WTC11 (cell line): Measurements from ENCODE around the gene PLPPR1. TPM values are rescaled to one million over a fixed set of nuclear protein-coding genes. Genes with fewer than 3 reads are reported as not detected.

Experiments
- ATAC-seq: fragments of 200-7000 bp; cut with Tn5 transposase; 2 replicates; pipeline ENCODE4 v1.10.0; 2021; ENCODE audit warnings: mild to moderate bottlenecking, moderate library complexity
- CTCF ChIA-PET: fragments of 300-600 bp; sonication (Branson Sonifier 250); formaldehyde crosslinking; loops from one replicate; lab custom pipeline; 2021; ENCODE audit warnings: antibody characterized with exemption; lab: Charles Lee
- POLR2A ChIA-PET: fragments of 350-600 bp; sonication (Branson Sonifier 250); formaldehyde crosslinking; loops from one replicate; lab custom pipeline; 2021; ENCODE audit warnings: antibody characterized with exemption; lab: Charles Lee
- DNase-seq: peaks from one replicate; pipeline ENCODE4 v3.0.0; 2021; ENCODE audit warnings: low spot score
- H3K27ac Mint-ChIP-seq: 2 replicates; pipeline ENCODE4 v1.8.0; 2021; ENCODE audit warnings: mixed read lengths
- H3K27me3 Mint-ChIP-seq: 2 replicates; pipeline ENCODE4 v1.8.0; 2021; ENCODE audit warnings: low read depth, mild to moderate bottlenecking, moderate library complexity, mixed read lengths
- H3K36me3 Mint-ChIP-seq: 2 replicates; pipeline ENCODE4 v1.8.0; 2021; ENCODE audit warnings: mixed read lengths
- H3K4me1 Mint-ChIP-seq: 2 replicates; pipeline ENCODE4 v1.8.0; 2022; ENCODE audit warnings: mixed read lengths
- H3K4me3 Mint-ChIP-seq: 2 replicates; pipeline ENCODE4 v1.8.0; 2021; ENCODE audit warnings: mild to moderate bottlenecking, moderate library complexity, mixed read lengths
- H3K9me3 Mint-ChIP-seq: 2 replicates; pipeline ENCODE4 v1.8.0; 2021; ENCODE audit warnings: mixed read lengths
- ATF1 ChIP-seq: sonication (generic); formaldehyde crosslinking; IDR thresholded peaks from 2 replicates; pipeline ENCODE4 v1.8.1; 2023; ENCODE audit warnings: mild to moderate bottlenecking, moderate library complexity, missing genetic modification reagents
- FOXK1 ChIP-seq: sonication (generic); formaldehyde crosslinking; IDR thresholded peaks from 2 replicates; pipeline ENCODE4 v1.8.0; 2022; ENCODE audit warnings: mild to moderate bottlenecking, moderate library complexity, missing genetic modification reagents
- FOXP1 ChIP-seq: sonication (generic); formaldehyde crosslinking; IDR thresholded peaks from 2 replicates; pipeline ENCODE4 v1.8.0; 2022; ENCODE audit warnings: missing genetic modification reagents, mild to moderate bottlenecking, moderate library complexity, borderline replicate concordance
- IRF2 ChIP-seq: sonication (generic); formaldehyde crosslinking; IDR thresholded peaks from 2 replicates; pipeline ENCODE4 v1.8.0; 2022; ENCODE audit warnings: low read depth, missing genetic modification reagents, borderline replicate concordance
- MXD4 ChIP-seq: fragments of 250-450 bp; sonication (Bioruptor Pico); IDR thresholded peaks from 2 replicates; pipeline ENCODE4 v1.8.0; 2021; ENCODE audit warnings: mild to moderate bottlenecking, moderate library complexity, borderline replicate concordance
- NR1H2 ChIP-seq: sonication (generic); formaldehyde crosslinking; IDR thresholded peaks from 2 replicates; pipeline ENCODE4 v1.9.0; 2021; ENCODE audit warnings: mild to moderate bottlenecking, moderate library complexity, missing genetic modification reagents
- NR2C2 ChIP-seq: sonication (generic); formaldehyde crosslinking; IDR thresholded peaks from 2 replicates; pipeline ENCODE4 v1.8.0; 2022; ENCODE audit warnings: mild to moderate bottlenecking, missing genetic modification reagents
- RELA ChIP-seq: sonication (generic); formaldehyde crosslinking; IDR thresholded peaks from 2 replicates; pipeline ENCODE4 v1.8.1; 2022; ENCODE audit warnings: missing genetic modification reagents, mild to moderate bottlenecking, borderline replicate concordance
- RORB ChIP-seq: fragments of 250-450 bp; sonication (Bioruptor Pico); IDR thresholded peaks from 2 replicates; pipeline ENCODE4 v1.9.0; 2021; ENCODE audit warnings: mild to moderate bottlenecking
- TEAD1 ChIP-seq: sonication (generic); formaldehyde crosslinking; IDR thresholded peaks from 2 replicates; pipeline ENCODE4 v1.8.0; 2022; ENCODE audit warnings: mild to moderate bottlenecking, missing genetic modification reagents
- TP53 ChIP-seq: sonication (generic); formaldehyde crosslinking; IDR thresholded peaks from 2 replicates; pipeline ENCODE4 v1.8.1; 2023; ENCODE audit warnings: mild to moderate bottlenecking, missing genetic modification reagents
- ZNF121 ChIP-seq: sonication (generic); formaldehyde crosslinking; IDR thresholded peaks from 2 replicates; pipeline ENCODE4 v1.8.0; 2023; ENCODE audit warnings: missing genetic modification reagents
- ZNF232 ChIP-seq: sonication (generic); formaldehyde crosslinking; IDR thresholded peaks from 2 replicates; pipeline ENCODE4 v1.8.0; 2022; ENCODE audit warnings: mild to moderate bottlenecking, missing genetic modification reagents
- total RNA-seq: library from RNA; stranded (reverse); gene quantifications from 3 replicates; pipeline ENCODE4 v1.2.3, GENCODE V29; 2021
- TF ChIP-seq, protein P1 (sequence below): sonication (generic); formaldehyde crosslinking; IDR thresholded peaks from 2 replicates; pipeline ENCODE4 v1.8.0; 2023; ENCODE audit warnings: missing genetic modification reagents
- TF ChIP-seq, protein P2 (sequence below): sonication (generic); formaldehyde crosslinking; IDR thresholded peaks from 2 replicates; pipeline ENCODE4 v1.8.1; 2023; ENCODE audit warnings: mild to moderate bottlenecking, missing genetic modification reagents, moderate library complexity
- TF ChIP-seq, protein P3 (sequence below): sonication (generic); formaldehyde crosslinking; IDR thresholded peaks from 2 replicates; pipeline ENCODE4 v1.8.1; 2022; ENCODE audit warnings: mild to moderate bottlenecking, moderate library complexity, missing genetic modification reagents
- TF ChIP-seq, protein P4 (sequence below): fragments of 250-450 bp; sonication (Bioruptor Pico); IDR thresholded peaks from 2 replicates; pipeline ENCODE4 v1.9.0; 2021; ENCODE audit warnings: mild to moderate bottlenecking, borderline replicate concordance
- TF ChIP-seq, protein P5 (sequence below): sonication (generic); formaldehyde crosslinking; IDR thresholded peaks from 2 replicates; pipeline ENCODE4 v1.8.0; 2023; ENCODE audit warnings: mild to moderate bottlenecking, missing genetic modification reagents
- TF ChIP-seq, protein P6 (sequence below): sonication (generic); formaldehyde crosslinking; IDR thresholded peaks from 2 replicates; pipeline ENCODE4 v1.8.1; 2023; ENCODE audit warnings: mild to moderate bottlenecking, missing genetic modification reagents, borderline replicate concordance
- TF ChIP-seq, protein P7 (sequence below): sonication (generic); formaldehyde crosslinking; IDR thresholded peaks from 2 replicates; pipeline ENCODE4 v1.8.1; 2023; ENCODE audit warnings: mild to moderate bottlenecking, moderate library complexity, missing genetic modification reagents

The PLPPR1 gene
- total RNA-seq, 1 experiment from 2014 or later: 1.5 TPM

DNA sequence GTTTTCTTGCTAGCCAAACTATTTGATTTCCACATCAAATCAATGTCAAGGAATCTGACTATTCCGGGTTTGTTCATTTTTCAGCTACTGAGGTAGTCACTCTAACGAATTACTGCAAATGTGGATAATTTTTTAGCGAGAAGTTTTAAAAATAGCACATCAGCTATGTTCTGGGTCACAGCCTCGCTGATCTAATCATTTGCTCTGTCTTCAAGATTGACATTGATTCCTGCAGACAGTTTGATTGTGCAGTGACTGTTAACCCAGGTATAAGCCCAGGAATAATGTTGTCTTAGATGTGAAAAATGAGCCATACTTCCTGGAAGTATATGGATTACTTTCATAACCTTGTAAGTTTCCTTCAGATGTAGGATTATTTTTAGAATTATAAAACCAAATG, 181.1 kb downstream of the PLPPR1 start:
- DNase-seq (no peak), ATAC-seq (no peak)
- peaks cover 7% of the 10 kb centered on the region; the same call in 1 of the 2 replicates for H3K4me1 Mint-ChIP-seq
- POLR2A ChIA-PET: no interaction called here
- no peak overlapping the region for H3K4me3 Mint-ChIP-seq
- H3K27me3 Mint-ChIP-seq: no peaks in the 10 kb centered on the region; the same call in 1 of the 2 replicates
- CTCF ChIA-PET: no interaction called here
- H3K9me3 Mint-ChIP-seq: no peaks in the 10 kb centered on the region
- no peak overlapping the region for H3K27ac Mint-ChIP-seq
- H3K36me3 Mint-ChIP-seq: no peaks in the 10 kb centered on the region
- no peak for TF ChIP-seq FOXP1 (CRISPR knock-in tag)
- no peak for TF ChIP-seq ATF1 (CRISPR knock-in tag)
- no peak for TF ChIP-seq TEAD1 (CRISPR knock-in tag)
- TF ChIP-seq, protein P1, sequence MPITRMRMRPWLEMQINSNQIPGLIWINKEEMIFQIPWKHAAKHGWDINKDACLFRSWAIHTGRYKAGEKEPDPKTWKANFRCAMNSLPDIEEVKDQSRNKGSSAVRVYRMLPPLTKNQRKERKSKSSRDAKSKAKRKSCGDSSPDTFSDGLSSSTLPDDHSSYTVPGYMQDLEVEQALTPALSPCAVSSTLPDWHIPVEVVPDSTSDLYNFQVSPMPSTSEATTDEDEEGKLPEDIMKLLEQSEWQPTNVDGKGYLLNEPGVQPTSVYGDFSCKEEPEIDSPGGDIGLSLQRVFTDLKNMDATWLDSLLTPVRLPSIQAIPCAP: no peak
- TF ChIP-seq, protein P2, sequence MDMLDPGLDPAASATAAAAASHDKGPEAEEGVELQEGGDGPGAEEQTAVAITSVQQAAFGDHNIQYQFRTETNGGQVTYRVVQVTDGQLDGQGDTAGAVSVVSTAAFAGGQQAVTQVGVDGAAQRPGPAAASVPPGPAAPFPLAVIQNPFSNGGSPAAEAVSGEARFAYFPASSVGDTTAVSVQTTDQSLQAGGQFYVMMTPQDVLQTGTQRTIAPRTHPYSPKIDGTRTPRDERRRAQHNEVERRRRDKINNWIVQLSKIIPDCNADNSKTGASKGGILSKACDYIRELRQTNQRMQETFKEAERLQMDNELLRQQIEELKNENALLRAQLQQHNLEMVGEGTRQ: no peak
- no peak for TF ChIP-seq ZNF232 (CRISPR knock-in tag)

DNA sequence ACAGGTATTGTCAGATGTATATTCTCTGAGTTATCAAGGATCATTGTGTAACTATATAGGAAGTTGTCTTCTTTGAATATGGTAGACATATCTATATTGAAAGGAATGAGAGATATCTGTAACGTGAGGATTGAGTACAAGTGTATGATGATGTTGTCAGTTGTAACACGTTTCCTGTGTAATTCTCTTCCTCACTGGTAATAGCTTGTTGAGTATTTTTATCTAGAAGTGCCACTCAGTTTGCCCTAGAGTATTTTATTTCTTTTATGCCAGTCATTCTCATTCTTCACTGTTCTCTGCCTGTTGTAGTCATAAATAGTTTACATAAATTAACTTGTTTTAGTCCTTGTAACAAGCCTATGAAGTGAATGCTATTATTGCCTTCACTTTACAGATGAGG, 184.1 kb downstream of the PLPPR1 start:
- ChIA-PET CTCF (no interaction called here), POLR2A (no interaction called here)
- no peaks in the 10 kb centered on the region for H3K9me3 Mint-ChIP-seq
- peaks cover 4% of the 10 kb centered on the region; the same call in 1 of the 2 replicates for H3K4me1 Mint-ChIP-seq
- H3K27me3 Mint-ChIP-seq: no peaks in the 10 kb centered on the region
- ATAC-seq (no peak), DNase-seq (no peak)
- H3K4me3 Mint-ChIP-seq: no peak overlapping the region
- H3K27ac Mint-ChIP-seq: no peak overlapping the region
- no peaks in the 10 kb centered on the region for H3K36me3 Mint-ChIP-seq
- no peak for TF ChIP-seq IRF2
- TF ChIP-seq ZNF121: no peak
- no peak for TF ChIP-seq ATF1 (CRISPR knock-in tag)
- TF ChIP-seq RELA (CRISPR knock-in tag): no peak
- no peak for TF ChIP-seq TP53 (CRISPR knock-in tag)
- TF ChIP-seq, protein P3, sequence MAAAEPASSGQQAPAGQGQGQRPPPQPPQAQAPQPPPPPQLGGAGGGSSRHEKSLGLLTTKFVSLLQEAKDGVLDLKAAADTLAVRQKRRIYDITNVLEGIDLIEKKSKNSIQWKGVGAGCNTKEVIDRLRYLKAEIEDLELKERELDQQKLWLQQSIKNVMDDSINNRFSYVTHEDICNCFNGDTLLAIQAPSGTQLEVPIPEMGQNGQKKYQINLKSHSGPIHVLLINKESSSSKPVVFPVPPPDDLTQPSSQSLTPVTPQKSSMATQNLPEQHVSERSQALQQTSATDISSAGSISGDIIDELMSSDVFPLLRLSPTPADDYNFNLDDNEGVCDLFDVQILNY (CRISPR knock-in tag): no peak
- no peak for TF ChIP-seq NR1H2 (CRISPR knock-in tag)
- TF ChIP-seq, protein P4, sequence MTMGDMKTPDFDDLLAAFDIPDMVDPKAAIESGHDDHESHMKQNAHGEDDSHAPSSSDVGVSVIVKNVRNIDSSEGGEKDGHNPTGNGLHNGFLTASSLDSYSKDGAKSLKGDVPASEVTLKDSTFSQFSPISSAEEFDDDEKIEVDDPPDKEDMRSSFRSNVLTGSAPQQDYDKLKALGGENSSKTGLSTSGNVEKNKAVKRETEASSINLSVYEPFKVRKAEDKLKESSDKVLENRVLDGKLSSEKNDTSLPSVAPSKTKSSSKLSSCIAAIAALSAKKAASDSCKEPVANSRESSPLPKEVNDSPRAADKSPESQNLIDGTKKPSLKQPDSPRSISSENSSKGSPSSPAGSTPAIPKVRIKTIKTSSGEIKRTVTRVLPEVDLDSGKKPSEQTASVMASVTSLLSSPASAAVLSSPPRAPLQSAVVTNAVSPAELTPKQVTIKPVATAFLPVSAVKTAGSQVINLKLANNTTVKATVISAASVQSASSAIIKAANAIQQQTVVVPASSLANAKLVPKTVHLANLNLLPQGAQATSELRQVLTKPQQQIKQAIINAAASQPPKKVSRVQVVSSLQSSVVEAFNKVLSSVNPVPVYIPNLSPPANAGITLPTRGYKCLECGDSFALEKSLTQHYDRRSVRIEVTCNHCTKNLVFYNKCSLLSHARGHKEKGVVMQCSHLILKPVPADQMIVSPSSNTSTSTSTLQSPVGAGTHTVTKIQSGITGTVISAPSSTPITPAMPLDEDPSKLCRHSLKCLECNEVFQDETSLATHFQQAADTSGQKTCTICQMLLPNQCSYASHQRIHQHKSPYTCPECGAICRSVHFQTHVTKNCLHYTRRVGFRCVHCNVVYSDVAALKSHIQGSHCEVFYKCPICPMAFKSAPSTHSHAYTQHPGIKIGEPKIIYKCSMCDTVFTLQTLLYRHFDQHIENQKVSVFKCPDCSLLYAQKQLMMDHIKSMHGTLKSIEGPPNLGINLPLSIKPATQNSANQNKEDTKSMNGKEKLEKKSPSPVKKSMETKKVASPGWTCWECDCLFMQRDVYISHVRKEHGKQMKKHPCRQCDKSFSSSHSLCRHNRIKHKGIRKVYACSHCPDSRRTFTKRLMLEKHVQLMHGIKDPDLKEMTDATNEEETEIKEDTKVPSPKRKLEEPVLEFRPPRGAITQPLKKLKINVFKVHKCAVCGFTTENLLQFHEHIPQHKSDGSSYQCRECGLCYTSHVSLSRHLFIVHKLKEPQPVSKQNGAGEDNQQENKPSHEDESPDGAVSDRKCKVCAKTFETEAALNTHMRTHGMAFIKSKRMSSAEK (CRISPR knock-in tag): no peak
- no peak for TF ChIP-seq FOXK1 (CRISPR knock-in tag)
- no peak for TF ChIP-seq NR2C2 (CRISPR knock-in tag)
- TF ChIP-seq, protein P5, sequence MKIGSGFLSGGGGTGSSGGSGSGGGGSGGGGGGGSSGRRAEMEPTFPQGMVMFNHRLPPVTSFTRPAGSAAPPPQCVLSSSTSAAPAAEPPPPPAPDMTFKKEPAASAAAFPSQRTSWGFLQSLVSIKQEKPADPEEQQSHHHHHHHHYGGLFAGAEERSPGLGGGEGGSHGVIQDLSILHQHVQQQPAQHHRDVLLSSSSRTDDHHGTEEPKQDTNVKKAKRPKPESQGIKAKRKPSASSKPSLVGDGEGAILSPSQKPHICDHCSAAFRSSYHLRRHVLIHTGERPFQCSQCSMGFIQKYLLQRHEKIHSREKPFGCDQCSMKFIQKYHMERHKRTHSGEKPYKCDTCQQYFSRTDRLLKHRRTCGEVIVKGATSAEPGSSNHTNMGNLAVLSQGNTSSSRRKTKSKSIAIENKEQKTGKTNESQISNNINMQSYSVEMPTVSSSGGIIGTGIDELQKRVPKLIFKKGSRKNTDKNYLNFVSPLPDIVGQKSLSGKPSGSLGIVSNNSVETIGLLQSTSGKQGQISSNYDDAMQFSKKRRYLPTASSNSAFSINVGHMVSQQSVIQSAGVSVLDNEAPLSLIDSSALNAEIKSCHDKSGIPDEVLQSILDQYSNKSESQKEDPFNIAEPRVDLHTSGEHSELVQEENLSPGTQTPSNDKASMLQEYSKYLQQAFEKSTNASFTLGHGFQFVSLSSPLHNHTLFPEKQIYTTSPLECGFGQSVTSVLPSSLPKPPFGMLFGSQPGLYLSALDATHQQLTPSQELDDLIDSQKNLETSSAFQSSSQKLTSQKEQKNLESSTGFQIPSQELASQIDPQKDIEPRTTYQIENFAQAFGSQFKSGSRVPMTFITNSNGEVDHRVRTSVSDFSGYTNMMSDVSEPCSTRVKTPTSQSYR (CRISPR knock-in tag): no peak
- TF ChIP-seq, protein P6, sequence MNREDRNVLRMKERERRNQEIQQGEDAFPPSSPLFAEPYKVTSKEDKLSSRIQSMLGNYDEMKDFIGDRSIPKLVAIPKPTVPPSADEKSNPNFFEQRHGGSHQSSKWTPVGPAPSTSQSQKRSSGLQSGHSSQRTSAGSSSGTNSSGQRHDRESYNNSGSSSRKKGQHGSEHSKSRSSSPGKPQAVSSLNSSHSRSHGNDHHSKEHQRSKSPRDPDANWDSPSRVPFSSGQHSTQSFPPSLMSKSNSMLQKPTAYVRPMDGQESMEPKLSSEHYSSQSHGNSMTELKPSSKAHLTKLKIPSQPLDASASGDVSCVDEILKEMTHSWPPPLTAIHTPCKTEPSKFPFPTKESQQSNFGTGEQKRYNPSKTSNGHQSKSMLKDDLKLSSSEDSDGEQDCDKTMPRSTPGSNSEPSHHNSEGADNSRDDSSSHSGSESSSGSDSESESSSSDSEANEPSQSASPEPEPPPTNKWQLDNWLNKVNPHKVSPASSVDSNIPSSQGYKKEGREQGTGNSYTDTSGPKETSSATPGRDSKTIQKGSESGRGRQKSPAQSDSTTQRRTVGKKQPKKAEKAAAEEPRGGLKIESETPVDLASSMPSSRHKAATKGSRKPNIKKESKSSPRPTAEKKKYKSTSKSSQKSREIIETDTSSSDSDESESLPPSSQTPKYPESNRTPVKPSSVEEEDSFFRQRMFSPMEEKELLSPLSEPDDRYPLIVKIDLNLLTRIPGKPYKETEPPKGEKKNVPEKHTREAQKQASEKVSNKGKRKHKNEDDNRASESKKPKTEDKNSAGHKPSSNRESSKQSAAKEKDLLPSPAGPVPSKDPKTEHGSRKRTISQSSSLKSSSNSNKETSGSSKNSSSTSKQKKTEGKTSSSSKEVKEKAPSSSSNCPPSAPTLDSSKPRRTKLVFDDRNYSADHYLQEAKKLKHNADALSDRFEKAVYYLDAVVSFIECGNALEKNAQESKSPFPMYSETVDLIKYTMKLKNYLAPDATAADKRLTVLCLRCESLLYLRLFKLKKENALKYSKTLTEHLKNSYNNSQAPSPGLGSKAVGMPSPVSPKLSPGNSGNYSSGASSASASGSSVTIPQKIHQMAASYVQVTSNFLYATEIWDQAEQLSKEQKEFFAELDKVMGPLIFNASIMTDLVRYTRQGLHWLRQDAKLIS (CRISPR knock-in tag): no peak
- TF ChIP-seq, protein P7, sequence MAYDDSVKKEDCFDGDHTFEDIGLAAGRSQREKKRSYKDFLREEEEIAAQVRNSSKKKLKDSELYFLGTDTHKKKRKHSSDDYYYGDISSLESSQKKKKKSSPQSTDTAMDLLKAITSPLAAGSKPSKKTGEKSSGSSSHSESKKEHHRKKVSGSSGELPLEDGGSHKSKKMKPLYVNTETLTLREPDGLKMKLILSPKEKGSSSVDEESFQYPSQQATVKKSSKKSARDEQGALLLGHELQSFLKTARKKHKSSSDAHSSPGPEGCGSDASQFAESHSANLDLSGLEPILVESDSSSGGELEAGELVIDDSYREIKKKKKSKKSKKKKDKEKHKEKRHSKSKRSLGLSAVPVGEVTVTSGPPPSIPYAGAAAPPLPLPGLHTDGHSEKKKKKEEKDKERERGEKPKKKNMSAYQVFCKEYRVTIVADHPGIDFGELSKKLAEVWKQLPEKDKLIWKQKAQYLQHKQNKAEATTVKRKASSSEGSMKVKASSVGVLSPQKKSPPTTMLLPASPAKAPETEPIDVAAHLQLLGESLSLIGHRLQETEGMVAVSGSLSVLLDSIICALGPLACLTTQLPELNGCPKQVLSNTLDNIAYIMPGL (CRISPR knock-in tag): no peak
- TF ChIP-seq MXD4 (CRISPR knock-in tag): no peak
- no peak for TF ChIP-seq RORB
